Heart right ventricle (tissue), 16 donors: Measurements from ENCODE around the gene LRRC25. TPM values are rescaled to one million over a fixed set of nuclear protein-coding genes. Genes with fewer than 3 reads are reported as not detected.
A peak's percentile ranks its signal among the peaks of the same experiment; 100 is the strongest.

ENCODE experiments used
- ATAC-seq, 8 donors: fragments of 200-7000 bp; cut with Tn5 transposase; one replicate each; pipeline ENCODE4 v1.9.1; 2020; ENCODE audit warnings: mild to moderate bottlenecking in 8 of 8, moderate library complexity in 8 of 8, moderate number of reproducible peaks in 1 of 8
- DNase-seq, 2 donors: peaks; one replicate each; pipeline ENCODE4 v3.0.0-alpha.2; 2020
- H3K27ac ChIP-seq, 10 donors: fragments of 200-600 bp; sonication (generic) in 2 of 10; one replicate each; pipeline versions ENCODE4 v1.5.0 to v1.8.0; 2020 to 2022; ENCODE audit warnings: mild to moderate bottlenecking in 3 of 10
- H3K27me3 ChIP-seq, 7 donors: fragments of 200-600 bp; one replicate each; pipeline ENCODE4 v1.8.0; 2021 to 2022; ENCODE audit warnings: mild to moderate bottlenecking in 2 of 7
- H3K36me3 ChIP-seq, 9 donors: fragments of 200-600 bp; sonication (generic) in 1 of 9; one replicate each; pipeline versions ENCODE4 v1.5.0 to v1.8.0; 2020 to 2022; ENCODE audit warnings: mild to moderate bottlenecking in 2 of 9
- H3K4me1 ChIP-seq, 9 donors: fragments of 200-600 bp; sonication (generic) in 1 of 9; one replicate each; pipeline versions ENCODE4 v1.5.0 to v1.8.0; 2020 to 2022; ENCODE audit warnings: mild to moderate bottlenecking in 4 of 9
- H3K4me3 ChIP-seq, 10 donors: fragments of 200-600 bp; sonication (generic) in 2 of 10; one replicate each; pipeline versions ENCODE4 v1.5.0 to v1.8.0; 2020 to 2022; ENCODE audit warnings: mild to moderate bottlenecking in 7 of 10, moderate library complexity in 2 of 10
- H3K9me3 ChIP-seq, 11 donors: fragments of 200-600 bp in 10 of 11; sonication (generic) in 2 of 11; one replicate each; pipeline versions ENCODE4 v1.5.0 to v1.8.0; 2013 to 2022; ENCODE audit warnings: mild to moderate bottlenecking in 2 of 11, control low read depth in 1 of 11, moderate library complexity in 1 of 11
- CTCF ChIP-seq, 9 donors: fragments of 200-600 bp; sonication (generic) in 2 of 9; IDR thresholded peaks; one replicate each; pipeline versions ENCODE4 v1.5.0 to v1.8.0; 2021 to 2022; ENCODE audit warnings: antibody characterized with exemption in 9 of 9, mild to moderate bottlenecking in 5 of 9, moderate library complexity in 1 of 9
- WGBS, 2 donors: extraction: QIAGEN DNeasy Blood & Tissue Kit; methylation state at CpG; one replicate each; pipeline ENCODE4 v1.1.7; 2013; ENCODE audit warnings: inconsistent platforms in 1 of 2; 5-methylcytosine and 5-hydroxymethylcytosine counted together
- intact Hi-C, 10 donors: fragments of 100-400 bp; cut with DNase I; formaldehyde crosslinking; loops; one replicate each; pipeline versions ENCODE4 v1.11.1 to v1.14.2; 2022
- polyA plus RNA-seq, 2 donors: library from polyadenylated mRNA; stranded (reverse); fragments of 200-250 nt; gene quantifications; one replicate each; pipeline ENCODE4 v1.2.3, GENCODE V29; 2013
- total RNA-seq, 10 donors: library from RNA; stranded (reverse); fragmentation: NEBNext Ultra II Directional in 3 of 10; extraction: Animal tissue kit (Norgen Biotek cat#: 25700) in 3 of 10; gene quantifications; one replicate each; pipeline versions ENCODE4 v1.2.1 to v1.2.4, GENCODE V29; 2021 to 2023
- donor health status: Arrhythmogenic right ventricular cardiomyopathy.
- donor health status: ischemic (EF 13 %, LVEDD 7.1; RV severe dilation, severe dysfunction).
- donor health status: healthy with polysubstance abuse.
- donor health status: DM: no; HTN: yes; CAD: no.
- donor health status: DM: no; HTN: no; CAD: no.
- donor health status: ischemic (EF 25% LVEDD 6.9; RV normal size, moderate dysfunction).
- donor health status: ischemic (EF 25% LVEDD 5.7; RV mildly dilated, moderate dysfunction).
- donor health status: healthy.
- donor health status: DM: yes; HTN: yes; CAD: no.
- donor health status: Ischemic cardiomyopathy.
- donor health status: ischemic (EF 35%, LVEDD 5.7; RV mildly dilated, moderate dysfunction).
- donor health status: nonischemic (EF 11% LVEDD 7.7; RV severe dilation, severe dysfunction).
- donor health status: DM: yes; HTN: yes; CAD: no.
- donor health status: PGD.
- donor health status: ischemic (EF 29% LVEDD 5.4; RV normal size, mild dysfunction).
- donor health status: nonischemic (EF 23%, LVEDD 6.1; RV moderate dilation, normal function).

The LRRC25 gene
- total and polyA plus RNA-seq, 12 donors = 0.57 to 13.3 (median 1.8) TPM

- Histone ChIP-seq H3K27me3 (no peaks in the 10 kb centered on the region), H3K4me3 (no peak overlapping the region), H3K36me3 (peaks cover 0 to 33% (median 0%) of the 10 kb centered on the region in 9 donors), H3K4me1 (peaks cover 24 to 71% (median 49%) of the 10 kb centered on the region in 9 donors), H3K9me3 (no peaks in the 10 kb centered on the region), H3K27ac (no peak overlapping the region)
- ATAC-seq (no peak), DNase-seq (peak in 1 of 2 donors; percentile 15)
- 89 to 92% methylated on average over 21 of the region's 21 CpGs for WGBS, 2 donors
- intact Hi-C loops = no loop called here
- no peak for TF ChIP-seq CTCF (IDR thresholded peaks at IDR 0.05)
Measured at GRCh38 chr19:18430417-18431144, 33.2 kb upstream of the LRRC25 start.

GRCh38 chr19:18429717-18430416 lies 32.4 kb upstream of the LRRC25 start:
- DNase-seq (peak in 1 of 2 donors; percentile 17), ATAC-seq (no peak)
- peak overlapping the region in 9 of 10 donors; percentile 34 to 53 (median 48) for H3K4me3 ChIP-seq
- peaks cover 28 to 78% (median 55%) of the 10 kb centered on the region in 9 donors for H3K4me1 ChIP-seq
- peaks cover 0 to 26% (median 0%) of the 10 kb centered on the region in 9 donors for H3K36me3 ChIP-seq
- H3K27ac ChIP-seq = peak overlapping the region in 9 of 10 donors; percentile 13 to 80 (median 71)
- H3K9me3 ChIP-seq = no peaks in the 10 kb centered on the region
- no peak for TF ChIP-seq CTCF (IDR thresholded peaks at IDR 0.05)
- WGBS, 2 donors = 58 to 64% methylated on average over 13 of the region's 13 CpGs
- no peaks in the 10 kb centered on the region for H3K27me3 ChIP-seq
- intact Hi-C loops = no loop called here

GRCh38 chr19:18428787-18429674 lies 31.6 kb upstream of the LRRC25 start:
- Histone ChIP-seq H3K4me1 (peaks cover 28 to 79% (median 55%) of the 10 kb centered on the region in 9 donors), H3K36me3 (peaks cover 0 to 22% (median 0%) of the 10 kb centered on the region in 9 donors), H3K27me3 (no peaks in the 10 kb centered on the region), H3K9me3 (no peaks in the 10 kb centered on the region), H3K27ac (peak overlapping the region in 9 of 10 donors; percentile 13 to 80 (median 71)), H3K4me3 (peak overlapping the region in 9 of 10 donors; percentile 34 to 53 (median 48))
- no peak for TF ChIP-seq CTCF (IDR thresholded peaks at IDR 0.05)
- 8 to 20% methylated on average over 70 to 77 of the region's 77 CpGs for WGBS, 2 donors
- peak; percentile 76 to 80 for DNase-seq
- intact Hi-C loops = no loop called here
- peak; percentile 45 to 74 (median 50) for ATAC-seq
